ENCODE measurements around the gene BCL2.
"Not testable (repeated sequence)": the region's sequence is repeated elsewhere in the genome, so short reads cannot be mapped to it uniquely, and the experiment has no call there.

BCL2 gene

GRCh38 chr18:63319383-63320122 lies at the start of gene BCL2:
BCL2 (minus strand) TSS chr18:63319769.
- H3K4me3 ChIP-seq (ENCODE audit: low read length), result peak within 1 kb of the TSS; percentile 48
- no CpG with 5 or more reads among the region's 78 CpGs for WGBS (ENCODE audit: insufficient coverage, insufficient read length)
- no peak within 1 kb of the TSS for H3K27ac ChIP-seq (ENCODE audit: low read length)
- no peak for DNase-seq (ENCODE audit: low read depth, low spot score)
- H3K36me3 ChIP-seq (ENCODE audit: control insufficient read depth, insufficient read depth, low read length), result no peaks in the 10 kb centered on the region
- peaks cover 2% of the 10 kb centered on the region; the same call in 1 of the 2 replicates for H3K4me1 ChIP-seq (ENCODE audit: control insufficient read depth, insufficient read depth, low read length)
- no peaks in the 10 kb centered on the region for H3K9me3 ChIP-seq (ENCODE audit: control insufficient read depth, insufficient read depth, low read length)
- H3K27me3 ChIP-seq (ENCODE audit: control insufficient read depth, insufficient read depth, low read length), result peaks cover 10% of the 10 kb centered on the region; the same call in 1 of the 2 replicates

GRCh38 chr18:63368611-63369010 lies 49.0 kb upstream of the BCL2 start:
- Histone ChIP-seq H3K9me3 (ENCODE audit: control insufficient read depth, insufficient read depth, low read length) (no peaks in the 10 kb centered on the region), H3K4me3 (ENCODE audit: low read length) (no peak overlapping the region), H3K27ac (ENCODE audit: low read length) (no peak overlapping the region), H3K36me3 (ENCODE audit: control insufficient read depth, insufficient read depth, low read length) (no peaks in the 10 kb centered on the region; the same call in 1 of the 2 replicates), H3K27me3 (ENCODE audit: control insufficient read depth, insufficient read depth, low read length) (no peaks in the 10 kb centered on the region; the same call in 1 of the 2 replicates), H3K4me1 (ENCODE audit: control insufficient read depth, insufficient read depth, low read length) (no peaks in the 10 kb centered on the region)
- no peak for DNase-seq (ENCODE audit: low read depth, low spot score)
- WGBS (ENCODE audit: insufficient coverage, insufficient read length), result 100% methylated on average over 1 of the region's 4 CpGs

- Histone ChIP-seq H3K27me3 (ENCODE audit: control insufficient read depth, insufficient read depth, low read length) (no peaks in the 10 kb centered on the region; the same call in 1 of the 2 replicates), H3K9me3 (ENCODE audit: control insufficient read depth, insufficient read depth, low read length) (no peaks in the 10 kb centered on the region), H3K27ac (ENCODE audit: low read length) (no peak within 1 kb of the TSS), H3K4me3 (ENCODE audit: low read length) (peak within 1 kb of the TSS; percentile 76; the same call in 1 of the 2 replicates), H3K4me1 (ENCODE audit: control insufficient read depth, insufficient read depth, low read length) (no peaks in the 10 kb centered on the region), H3K36me3 (ENCODE audit: control insufficient read depth, insufficient read depth, low read length) (peaks cover 3% of the 10 kb centered on the region; the same call in 1 of the 2 replicates)
- DNase-seq (ENCODE audit: low read depth, low spot score), result peak; percentile 90
- no CpG with 5 or more reads among the region's 90 CpGs for WGBS (ENCODE audit: insufficient coverage, insufficient read length)
These were observed 47.7 kb upstream of the BCL2 start, which contains the start of gene KDSR for GRCh38 chr18:63367053-63367953. KDSR (minus strand) TSS chr18:63367206; CDS start chr18:63367118, 88 bp downstream.

GRCh38 chr18:63366213-63367052 lies 46.9 kb upstream of the BCL2 start:
- peak overlapping the region; percentile 76; the same call in 1 of the 2 replicates for H3K4me3 ChIP-seq (ENCODE audit: low read length)
- H3K27me3 ChIP-seq (ENCODE audit: control insufficient read depth, insufficient read depth, low read length), result no peaks in the 10 kb centered on the region; the same call in 1 of the 2 replicates
- no peaks in the 10 kb centered on the region for H3K9me3 ChIP-seq (ENCODE audit: control insufficient read depth, insufficient read depth, low read length)
- DNase-seq (ENCODE audit: low read depth, low spot score), result peak; percentile 18
- H3K36me3 ChIP-seq (ENCODE audit: control insufficient read depth, insufficient read depth, low read length), result peaks cover 4% of the 10 kb centered on the region; the same call in 1 of the 2 replicates
- no peaks in the 10 kb centered on the region for H3K4me1 ChIP-seq (ENCODE audit: control insufficient read depth, insufficient read depth, low read length)
- WGBS (ENCODE audit: insufficient coverage, insufficient read length), result no CpG with 5 or more reads among the region's 65 CpGs
- no peak overlapping the region for H3K27ac ChIP-seq (ENCODE audit: low read length)

GRCh38 chr18:63365876-63366212 lies 46.3 kb upstream of the BCL2 start:
- no peaks in the 10 kb centered on the region for H3K9me3 ChIP-seq (ENCODE audit: control insufficient read depth, insufficient read depth, low read length)
- no peak overlapping the region for H3K27ac ChIP-seq (ENCODE audit: low read length)
- no peaks in the 10 kb centered on the region; the same call in 1 of the 2 replicates for H3K27me3 ChIP-seq (ENCODE audit: control insufficient read depth, insufficient read depth, low read length)
- DNase-seq (ENCODE audit: low read depth, low spot score), result no peak
- H3K36me3 ChIP-seq (ENCODE audit: control insufficient read depth, insufficient read depth, low read length), result peaks cover 4% of the 10 kb centered on the region; the same call in 1 of the 2 replicates
- H3K4me1 ChIP-seq (ENCODE audit: control insufficient read depth, insufficient read depth, low read length), result no peaks in the 10 kb centered on the region
- H3K4me3 ChIP-seq (ENCODE audit: low read length), result peak overlapping the region; percentile 76; the same call in 1 of the 2 replicates
- WGBS (ENCODE audit: insufficient coverage, insufficient read length), result no CpG with 5 or more reads among the region's 12 CpGs

- H3K27ac ChIP-seq (ENCODE audit: low read length), result no peak overlapping the region
- no CpG with 5 or more reads among the region's 2 CpGs for WGBS (ENCODE audit: insufficient coverage, insufficient read length)
- no peak overlapping the region for H3K4me3 ChIP-seq (ENCODE audit: low read length)
- no peaks in the 10 kb centered on the region for H3K9me3 ChIP-seq (ENCODE audit: control insufficient read depth, insufficient read depth, low read length)
- DNase-seq (ENCODE audit: low read depth, low spot score), result no peak
- no peaks in the 10 kb centered on the region for H3K27me3 ChIP-seq (ENCODE audit: control insufficient read depth, insufficient read depth, low read length)
- H3K36me3 ChIP-seq (ENCODE audit: control insufficient read depth, insufficient read depth, low read length), result peaks cover 4% of the 10 kb centered on the region; the same call in 1 of the 2 replicates
- H3K4me1 ChIP-seq (ENCODE audit: control insufficient read depth, insufficient read depth, low read length), result no peaks in the 10 kb centered on the region
These were observed 44.4 kb upstream of the BCL2 start for GRCh38 chr18:63363951-63364350.

GRCh38 chr18:63363420-63363819 lies 43.9 kb upstream of the BCL2 start:
- not testable (repeated sequence) for H3K4me1 ChIP-seq (ENCODE audit: control insufficient read depth, insufficient read depth, low read length); DNase-seq (ENCODE audit: low read depth, low spot score); H3K4me3 ChIP-seq (ENCODE audit: low read length); H3K27ac ChIP-seq (ENCODE audit: low read length); H3K27me3 ChIP-seq (ENCODE audit: control insufficient read depth, insufficient read depth, low read length); H3K9me3 ChIP-seq (ENCODE audit: control insufficient read depth, insufficient read depth, low read length); H3K36me3 ChIP-seq (ENCODE audit: control insufficient read depth, insufficient read depth, low read length)
- WGBS (ENCODE audit: insufficient coverage, insufficient read length), result no CpG with 5 or more reads among the region's 2 CpGs

- no peak for DNase-seq (ENCODE audit: low read depth, low spot score)
- Histone ChIP-seq H3K27ac (ENCODE audit: low read length) (no peak overlapping the region), H3K9me3 (ENCODE audit: control insufficient read depth, insufficient read depth, low read length) (no peaks in the 10 kb centered on the region), H3K4me1 (ENCODE audit: control insufficient read depth, insufficient read depth, low read length) (no peaks in the 10 kb centered on the region), H3K36me3 (ENCODE audit: control insufficient read depth, insufficient read depth, low read length) (peaks cover 12% of the 10 kb centered on the region; the same call in 1 of the 2 replicates), H3K4me3 (ENCODE audit: low read length) (no peak overlapping the region), H3K27me3 (ENCODE audit: control insufficient read depth, insufficient read depth, low read length) (no peaks in the 10 kb centered on the region)
- WGBS (ENCODE audit: insufficient coverage, insufficient read length), result no CpG with 5 or more reads among the region's 7 CpGs
These were observed 36.8 kb upstream of the BCL2 start for GRCh38 chr18:63356272-63356896.

- H3K36me3 ChIP-seq (ENCODE audit: control insufficient read depth, insufficient read depth, low read length), result peaks cover 14% of the 10 kb centered on the region; the same call in 1 of the 2 replicates
- no CpG with 5 or more reads among the region's 2 CpGs for WGBS (ENCODE audit: insufficient coverage, insufficient read length)
- no peak overlapping the region for H3K4me3 ChIP-seq (ENCODE audit: low read length)
- no peaks in the 10 kb centered on the region for H3K27me3 ChIP-seq (ENCODE audit: control insufficient read depth, insufficient read depth, low read length)
- no peaks in the 10 kb centered on the region for H3K9me3 ChIP-seq (ENCODE audit: control insufficient read depth, insufficient read depth, low read length)
- no peaks in the 10 kb centered on the region for H3K4me1 ChIP-seq (ENCODE audit: control insufficient read depth, insufficient read depth, low read length)
- H3K27ac ChIP-seq (ENCODE audit: low read length), result no peak overlapping the region
- DNase-seq (ENCODE audit: low read depth, low spot score), result no peak
These were observed 30.7 kb upstream of the BCL2 start for GRCh38 chr18:63350230-63350629.
